ENCODE data around the gene CTPS1. TPM values are rescaled to one million over a fixed set of nuclear protein-coding genes. Genes with fewer than 3 reads are reported as not detected.

CTPS1 gene
- total RNA-seq, 4 donors from 2014 or later, result 29.8 to 46.3 (median 35.8) TPM

DNA sequence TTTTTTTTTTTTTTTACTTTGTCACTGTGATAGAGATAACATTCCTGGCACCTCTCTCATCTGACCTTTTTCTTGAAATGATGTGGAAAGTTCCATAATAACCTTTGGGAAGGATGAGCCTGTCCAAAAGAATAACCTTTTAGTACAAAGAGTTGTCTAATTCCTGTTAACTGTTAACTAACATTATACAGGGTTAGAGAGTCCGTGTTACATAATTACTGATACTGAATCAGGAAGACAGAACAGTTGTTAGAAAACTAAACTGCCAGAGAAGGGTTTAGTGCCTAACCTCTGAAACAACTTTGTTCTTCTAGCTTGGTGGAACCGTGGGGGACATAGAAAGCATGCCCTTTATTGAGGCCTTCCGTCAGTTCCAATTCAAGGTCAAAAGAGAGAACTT is 8.8 kb downstream of the CTPS1 start:
- TF ChIP-seq EP300 (IDR thresholded peaks at IDR 0.05), result no peak
- TF ChIP-seq CTCF (IDR thresholded peaks at IDR 0.05), result no peak
- no peak for TF ChIP-seq POLR2A (IDR thresholded peaks at IDR 0.05)
- no peak overlapping the region for H3K4me3 ChIP-seq
- no peak overlapping the region for H3K27ac ChIP-seq
- peaks cover 0 to 90% (median 0%) of the 10 kb centered on the region in 3 donors for H3K36me3 ChIP-seq
- no peak for DNase-seq (ENCODE audit: low spot score in 2 of 2)
- no peaks in the 10 kb centered on the region for H3K27me3 ChIP-seq
- H3K4me1 ChIP-seq, result peaks cover 0 to 27% (median 0%) of the 10 kb centered on the region in 4 donors
- 83 to 88% methylated on average over 3 of the region's 3 CpGs for WGBS, 2 donors
- H3K9me3 ChIP-seq, result no peaks in the 10 kb centered on the region

GRCh38 chr1:40989066-40989465 is 9.6 kb downstream of the CTPS1 start:
- H3K27me3 ChIP-seq, result no peaks in the 10 kb centered on the region
- TF ChIP-seq EP300 (IDR thresholded peaks at IDR 0.05) (no peak), POLR2A (IDR thresholded peaks at IDR 0.05) (no peak), CTCF (IDR thresholded peaks at IDR 0.05) (no peak)
- H3K27ac ChIP-seq, result no peak overlapping the region
- no peaks in the 10 kb centered on the region for H3K9me3 ChIP-seq
- no peak for DNase-seq (ENCODE audit: low spot score in 2 of 2)
- peaks cover 0 to 96% (median 0%) of the 10 kb centered on the region in 3 donors for H3K36me3 ChIP-seq
- WGBS, 2 donors, result 95 to 96% methylated on average over 5 of the region's 5 CpGs
- peaks cover 0 to 19% (median 0%) of the 10 kb centered on the region in 4 donors for H3K4me1 ChIP-seq
- no peak overlapping the region for H3K4me3 ChIP-seq

DNA sequence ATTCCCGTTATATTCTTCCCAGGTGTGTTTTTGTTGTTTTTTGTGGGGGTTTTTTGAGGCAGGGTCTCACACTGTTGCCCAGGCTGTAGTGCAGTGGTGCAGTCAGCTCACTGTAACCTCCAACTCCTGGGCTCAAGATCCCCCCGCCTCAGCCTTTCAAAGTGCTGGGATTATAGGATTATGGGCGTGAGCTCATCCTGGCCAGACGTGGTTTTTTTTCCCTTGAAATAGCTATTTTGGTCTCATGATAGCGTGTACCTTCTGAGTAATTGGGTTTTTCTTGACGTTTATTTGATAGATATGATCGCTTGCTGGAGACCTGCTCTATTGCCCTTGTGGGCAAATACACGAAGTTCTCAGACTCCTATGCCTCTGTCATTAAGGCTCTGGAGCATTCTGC is 17.6 kb downstream of the CTPS1 start:
- H3K27me3 ChIP-seq, result no peaks in the 10 kb centered on the region
- no peaks in the 10 kb centered on the region for H3K9me3 ChIP-seq
- no peak overlapping the region for H3K4me3 ChIP-seq
- TF ChIP-seq EP300 (IDR thresholded peaks at IDR 0.05), result no peak
- no peak for TF ChIP-seq POLR2A (IDR thresholded peaks at IDR 0.05)
- no peak for TF ChIP-seq CTCF (IDR thresholded peaks at IDR 0.05)
- WGBS, 2 donors, result 91 to 94% methylated on average over 8 of the region's 8 CpGs
- no peak overlapping the region for H3K27ac ChIP-seq
- peaks cover 0 to 6% (median under 1%) of the 10 kb centered on the region in 4 donors for H3K4me1 ChIP-seq
- DNase-seq (ENCODE audit: low spot score in 2 of 2), result no peak
- H3K36me3 ChIP-seq, result peaks cover 0 to 86% (median 0%) of the 10 kb centered on the region in 3 donors

DNA sequence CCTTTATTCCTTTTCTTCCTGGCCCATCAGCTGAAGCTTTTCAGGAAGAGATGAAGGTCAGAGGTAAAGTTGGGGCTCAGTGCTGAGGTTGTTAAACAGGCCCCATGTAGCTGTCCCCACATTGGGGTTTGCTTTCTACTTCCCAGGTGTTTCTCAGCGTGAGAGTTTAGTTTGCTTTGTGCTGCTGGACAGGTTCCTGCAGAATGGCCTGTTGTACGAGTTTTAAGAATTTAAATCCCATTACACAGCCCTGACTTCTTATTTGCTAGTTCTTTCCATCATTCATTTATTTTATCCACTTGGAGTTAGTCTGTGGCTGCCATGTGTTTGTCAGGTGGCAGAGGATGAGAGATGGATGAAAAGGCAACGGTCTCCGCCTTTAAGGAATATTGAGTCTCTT is 19.2 kb downstream of the CTPS1 start:
- H3K27me3 ChIP-seq, result no peaks in the 10 kb centered on the region
- peaks cover 0 to 22% (median 13%) of the 10 kb centered on the region in 4 donors for H3K4me1 ChIP-seq
- no peak overlapping the region for H3K27ac ChIP-seq

More for the DNA sequence above, 19.2 kb downstream of the CTPS1 start:
- 95% methylated on average over 4 of the region's 4 CpGs for WGBS, 2 donors
- H3K4me3 ChIP-seq, result no peak overlapping the region
- DNase-seq (ENCODE audit: low spot score in 2 of 2), result no peak
- H3K9me3 ChIP-seq, result no peaks in the 10 kb centered on the region
- TF ChIP-seq POLR2A (IDR thresholded peaks at IDR 0.05), result no peak
- TF ChIP-seq EP300 (IDR thresholded peaks at IDR 0.05), result no peak
- TF ChIP-seq CTCF (IDR thresholded peaks at IDR 0.05), result no peak
- H3K36me3 ChIP-seq, result peaks cover 0 to 77% (median 0%) of the 10 kb centered on the region in 3 donors
